ENCODE measurements around the gene GALNT17.

GRCh38 chr7:71479231-71479630 lies 347.3 kb downstream of the GALNT17 start:
- TF ChIP-seq POLR2AphosphoS5 (IDR thresholded peaks at IDR 0.05; ENCODE audit: borderline replicate concordance, low read depth, low read length) (no peak), EZH2 (IDR thresholded peaks at IDR 0.05) (no peak), FOXP2 (optimal IDR thresholded peaks at IDR 0.05; ENCODE audit: control extremely low read depth, extremely low read length, insufficient read depth) (no peak)
